A673 (cell line): ENCODE data around the gene MAML3. TPM values are rescaled to one million over a fixed set of nuclear protein-coding genes. Genes with fewer than 3 reads are reported as not detected.

ENCODE experiments used
- BruUV-seq: library from RNA; stranded (reverse); fragments of 400-500 nt; replicated peaks from 2 replicates; lab custom pipeline; 2021; lab: Mats Ljungman, UMichigan
- CTCF ChIA-PET: fragments of 300-600 bp; sonication (Branson Sonifier 250); formaldehyde crosslinking; loops from one replicate; lab custom pipeline; 2022; ENCODE audit warnings: antibody characterized with exemption; lab: Charles Lee
- POLR2A ChIA-PET: fragments of 300-600 bp; sonication (Branson Sonifier 250); formaldehyde crosslinking; loops from one replicate; lab custom pipeline; 2022; ENCODE audit warnings: antibody characterized with exemption; ENCODE audit not compliant: low non-redundant PET; lab: Charles Lee
- DNase-seq: peaks from one replicate; pipeline ENCODE4 v3.0.0-alpha.2; 2015; ENCODE audit warnings: low spot score
- H3K27ac ChIP-seq: fragments of 200-600 bp; sonication (generic); 2 replicates; pipeline ENCODE4 v1.5.1; 2016; ENCODE audit warnings: mixed run types, low read depth, mild to moderate bottlenecking, mixed read lengths, antibody characterized with exemption, low read length; ENCODE audit not compliant: poor library complexity, severe bottlenecking
- H3K27me3 ChIP-seq: fragments of 200-600 bp; sonication (generic); replicated peaks from 2 replicates; pipeline ENCODE4 v1.6.1; 2017; ENCODE audit warnings: mixed run types, low read depth, mild to moderate bottlenecking, mixed read lengths, antibody characterized with exemption, low read length; ENCODE audit not compliant: insufficient read depth, poor library complexity
- H3K36me3 ChIP-seq: fragments of 200-600 bp; sonication (generic); 2 replicates; pipeline ENCODE4 v1.6.1; 2016; ENCODE audit warnings: mixed run types, mild to moderate bottlenecking, mixed read lengths, antibody characterized with exemption, low read length; ENCODE audit not compliant: insufficient read depth, poor library complexity, severe bottlenecking
- H3K4me1 ChIP-seq: fragments of 200-600 bp; sonication (generic); 2 replicates; pipeline ENCODE4 v1.6.1; 2017; ENCODE audit warnings: mixed run types, mild to moderate bottlenecking, mixed read lengths, antibody characterized with exemption, low read length; ENCODE audit not compliant: insufficient read depth, poor library complexity, severe bottlenecking
- H3K4me3 ChIP-seq: fragments of 200-600 bp; sonication (generic); 2 replicates; pipeline ENCODE4 v1.5.1; 2016; ENCODE audit warnings: low read depth, mixed run types, mild to moderate bottlenecking, mixed read lengths, low read length; ENCODE audit not compliant: poor library complexity, severe bottlenecking
- H3K9me3 ChIP-seq: fragments of 200-600 bp; sonication (generic); 2 replicates; pipeline ENCODE4 v1.6.1; 2016; ENCODE audit warnings: mixed run types, low read depth, mild to moderate bottlenecking, mixed read lengths, antibody characterized with exemption, low read length; ENCODE audit not compliant: poor library complexity, severe bottlenecking
- CTCF ChIP-seq: fragments of 300-800, 200-600 bp; sonication (generic); conservative IDR thresholded peaks from 2 replicates; pipeline ENCODE4 v1.5.1; 2017; ENCODE audit warnings: low read depth, mild to moderate bottlenecking, antibody characterized with exemption, low read length, moderate library complexity, mixed read lengths
- EZH2 ChIP-seq: fragments of 200-600 bp; sonication (generic); IDR thresholded peaks from 2 replicates; pipeline ENCODE4 v1.6.1; 2017; ENCODE audit warnings: borderline replicate concordance, low read depth, mild to moderate bottlenecking, mixed read lengths, antibody characterized with exemption, low read length; ENCODE audit not compliant: poor library complexity, severe bottlenecking
- intact Hi-C: fragments of 100-400 bp; cut with micrococcal nuclease; formaldehyde crosslinking; loops from one replicate; pipeline ENCODE4 v1.10.0; 2022; ENCODE audit not compliant: unreplicated experiment
- total RNA-seq: library from RNA; stranded (reverse); gene quantifications from 2 replicates; pipeline ENCODE4 v1.2.3, GENCODE V29; 2021

The MAML3 gene
- total RNA-seq, 1 experiment from 2014 or later, result 3.7 TPM

GRCh38 chr4:139986106-139986505, 167.9 kb downstream of the MAML3 start:
- BruUV-seq, result no TSS peak
- Histone ChIP-seq H3K27ac (no peak overlapping the region), H3K36me3 (no peaks in the 10 kb centered on the region), H3K4me3 (no peak overlapping the region), H3K27me3 (no peaks in the 10 kb centered on the region), H3K9me3 (no peaks in the 10 kb centered on the region), H3K4me1 (no peaks in the 10 kb centered on the region)
- no peak for DNase-seq
- TF ChIP-seq CTCF (no peak), EZH2 (no peak)
- ChIA-PET POLR2A (no interaction called here), CTCF (no interaction called here)
- intact Hi-C loops, result no loop called here

- Histone ChIP-seq H3K27ac (no peak overlapping the region), H3K4me3 (no peak overlapping the region), H3K27me3 (no peaks in the 10 kb centered on the region), H3K36me3 (no peaks in the 10 kb centered on the region), H3K9me3 (no peaks in the 10 kb centered on the region), H3K4me1 (no peaks in the 10 kb centered on the region)
- TF ChIP-seq CTCF (no peak), EZH2 (no peak)
- no TSS peak for BruUV-seq
- CTCF ChIA-PET, result no interaction called here
- no peak for DNase-seq
- intact Hi-C loops, result no loop called here
- POLR2A ChIA-PET, result no interaction called here
Measured at GRCh38 chr4:139985401-139985800, 168.6 kb downstream of the MAML3 start.

- no peaks in the 10 kb centered on the region for H3K36me3 ChIP-seq
- TF ChIP-seq EZH2 (no peak), CTCF (no peak)
- no TSS peak for BruUV-seq
- POLR2A ChIA-PET, result no interaction called here
- H3K27me3 ChIP-seq, result no peaks in the 10 kb centered on the region
- intact Hi-C loops, result no loop called here
- CTCF ChIA-PET, result no interaction called here
- no peaks in the 10 kb centered on the region for H3K9me3 ChIP-seq
- H3K27ac ChIP-seq, result no peak overlapping the region
- DNase-seq, result no peak
- no peak overlapping the region for H3K4me3 ChIP-seq
- no peaks in the 10 kb centered on the region for H3K4me1 ChIP-seq
Measured at GRCh38 chr4:139984471-139984870, 169.5 kb downstream of the MAML3 start.
